Testis (tissue), 5 donors: ENCODE results near the gene FCRL6. TPM values are rescaled to one million over a fixed set of nuclear protein-coding genes. Genes with fewer than 3 reads are reported as not detected.

Source experiments
- DNase-seq: peaks from one replicate; pipeline ENCODE4 v3.0.0-alpha.2; 2019
- H3K27ac ChIP-seq, 2 donors: fragments of 200-600 bp; sonication (generic); one replicate each; pipeline ENCODE4 v1.5.1; 2019
- H3K27me3 ChIP-seq: fragments of 200-600 bp; sonication (generic); one replicate; pipeline ENCODE4 v1.5.1; 2019
- H3K36me3 ChIP-seq: fragments of 200-600 bp; sonication (generic); one replicate; pipeline ENCODE4 v1.5.1; 2017; ENCODE audit warnings: low read depth; ENCODE audit errors: missing control alignments
- H3K4me1 ChIP-seq: fragments of 200-600 bp; sonication (generic); one replicate; pipeline ENCODE4 v1.5.1; 2019
- H3K4me3 ChIP-seq, 2 donors: fragments of 200-600 bp; sonication (generic); one replicate each; pipeline ENCODE4 v1.5.1; 2017 to 2019
- H3K9me3 ChIP-seq: fragments of 200-600 bp; sonication (generic); one replicate; pipeline ENCODE4 v1.5.1; 2017
- POLR2A ChIP-seq: fragments of 450-650 bp; IDR thresholded peaks from one replicate; pipeline ENCODE4 v1.6.1; 2017; ENCODE audit warnings: antibody characterized with exemption, mild to moderate bottlenecking, moderate library complexity
- WGBS, 2 donors: methylation state at CpG; one replicate each; pipeline ENCODE4 v1.1.5; 2018; 5-methylcytosine and 5-hydroxymethylcytosine counted together
- intact Hi-C: fragments of 100-400 bp; cut with DNase I; formaldehyde crosslinking; loops from one replicate; pipeline ENCODE4 v1.15.1; 2023; ENCODE audit warnings: low total_unique reads
- long read RNA-seq, 2 donors: transcript quantifications; one replicate each; lab custom pipeline, GENCODE V29; 2026
- polyA plus RNA-seq: library from polyadenylated mRNA; stranded (reverse); fragments of 350-450 nt; fragmentation: Illumina TruSeq; extraction: RNeasy Lipid Tissue Mini Kit (QIAGEN cat#74804); gene quantifications from one replicate; pipeline ENCODE4 v1.2.3, GENCODE V29; 2014; ENCODE audit warnings: low read depth, low replicate concordance; ENCODE audit not compliant: insufficient read depth
- total RNA-seq, 2 donors: library from RNA; depleted of rRNA; stranded (reverse); fragments of >200 nt; gene quantifications; one replicate each; pipeline ENCODE4 v1.2.3, GENCODE V29; 2016
- TF ChIP-seq, protein P1 (sequence below), 3 experiments: fragments of 450-650 bp in 2 of 3; fragments of 200-600 bp in 1 of 3; sonication (generic) in 1 of 3; IDR thresholded peaks; one replicate each; pipeline ENCODE4 v1.5.1; 2016 to 2019; ENCODE audit warnings: antibody characterized with exemption in 3 of 3, mild to moderate bottlenecking in 2 of 3, moderate library complexity in 1 of 3

The FCRL6 gene, protein sequence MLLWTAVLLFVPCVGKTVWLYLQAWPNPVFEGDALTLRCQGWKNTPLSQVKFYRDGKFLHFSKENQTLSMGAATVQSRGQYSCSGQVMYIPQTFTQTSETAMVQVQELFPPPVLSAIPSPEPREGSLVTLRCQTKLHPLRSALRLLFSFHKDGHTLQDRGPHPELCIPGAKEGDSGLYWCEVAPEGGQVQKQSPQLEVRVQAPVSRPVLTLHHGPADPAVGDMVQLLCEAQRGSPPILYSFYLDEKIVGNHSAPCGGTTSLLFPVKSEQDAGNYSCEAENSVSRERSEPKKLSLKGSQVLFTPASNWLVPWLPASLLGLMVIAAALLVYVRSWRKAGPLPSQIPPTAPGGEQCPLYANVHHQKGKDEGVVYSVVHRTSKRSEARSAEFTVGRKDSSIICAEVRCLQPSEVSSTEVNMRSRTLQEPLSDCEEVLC
- under 1 TPM in 1 of 2 donors, not detected in 1; 0.56 TPM for total RNA-seq
- 1.3 TPM for polyA plus RNA-seq
- long read RNA-seq, donor 1 = 0 reads
- long read RNA-seq, donor 2 = 0 reads

DNA sequence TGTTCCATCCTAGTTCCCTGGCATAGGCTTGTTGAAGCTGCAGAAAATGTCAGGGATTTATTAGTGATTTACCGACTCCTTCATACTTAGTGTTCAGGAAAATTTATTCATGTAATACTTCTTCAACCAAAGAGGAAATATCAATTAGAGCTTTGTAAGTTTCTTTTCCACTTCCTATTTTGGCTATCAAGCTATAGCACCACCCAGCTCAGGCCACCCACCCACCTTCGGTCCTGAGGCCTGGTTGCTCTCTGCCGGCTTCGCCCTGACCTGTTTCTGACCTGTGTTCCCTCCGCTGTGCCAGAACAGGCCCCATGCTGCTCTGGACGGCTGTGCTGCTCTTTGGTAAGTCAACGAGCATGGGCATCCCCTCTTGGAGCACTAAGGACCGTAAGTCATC, at the start of gene FCRL6:
Gene FCRL6, plus strand, starts transcription at position 250 of the 400 bp plus-strand sequence. Its CDS starts 65 bp downstream, at position 315.
- TF ChIP-seq, protein P1, sequence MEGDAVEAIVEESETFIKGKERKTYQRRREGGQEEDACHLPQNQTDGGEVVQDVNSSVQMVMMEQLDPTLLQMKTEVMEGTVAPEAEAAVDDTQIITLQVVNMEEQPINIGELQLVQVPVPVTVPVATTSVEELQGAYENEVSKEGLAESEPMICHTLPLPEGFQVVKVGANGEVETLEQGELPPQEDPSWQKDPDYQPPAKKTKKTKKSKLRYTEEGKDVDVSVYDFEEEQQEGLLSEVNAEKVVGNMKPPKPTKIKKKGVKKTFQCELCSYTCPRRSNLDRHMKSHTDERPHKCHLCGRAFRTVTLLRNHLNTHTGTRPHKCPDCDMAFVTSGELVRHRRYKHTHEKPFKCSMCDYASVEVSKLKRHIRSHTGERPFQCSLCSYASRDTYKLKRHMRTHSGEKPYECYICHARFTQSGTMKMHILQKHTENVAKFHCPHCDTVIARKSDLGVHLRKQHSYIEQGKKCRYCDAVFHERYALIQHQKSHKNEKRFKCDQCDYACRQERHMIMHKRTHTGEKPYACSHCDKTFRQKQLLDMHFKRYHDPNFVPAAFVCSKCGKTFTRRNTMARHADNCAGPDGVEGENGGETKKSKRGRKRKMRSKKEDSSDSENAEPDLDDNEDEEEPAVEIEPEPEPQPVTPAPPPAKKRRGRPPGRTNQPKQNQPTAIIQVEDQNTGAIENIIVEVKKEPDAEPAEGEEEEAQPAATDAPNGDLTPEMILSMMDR (IDR thresholded peaks at IDR 0.05) = no peak
- TF ChIP-seq POLR2A = no peak
- Histone ChIP-seq H3K27ac (no peak within 1 kb of the TSS), H3K27me3 (no peaks in the 10 kb centered on the region), H3K4me1 (peaks cover 10% of the 10 kb centered on the region), H3K36me3 (no peaks in the 10 kb centered on the region), H3K9me3 (no peaks in the 10 kb centered on the region), H3K4me3 (no peak within 1 kb of the TSS)
- no peak for DNase-seq
- intact Hi-C loops = no loop called here
- WGBS, 2 donors = 74 to 81% methylated on average over 8 of the region's 8 CpGs

DNA sequence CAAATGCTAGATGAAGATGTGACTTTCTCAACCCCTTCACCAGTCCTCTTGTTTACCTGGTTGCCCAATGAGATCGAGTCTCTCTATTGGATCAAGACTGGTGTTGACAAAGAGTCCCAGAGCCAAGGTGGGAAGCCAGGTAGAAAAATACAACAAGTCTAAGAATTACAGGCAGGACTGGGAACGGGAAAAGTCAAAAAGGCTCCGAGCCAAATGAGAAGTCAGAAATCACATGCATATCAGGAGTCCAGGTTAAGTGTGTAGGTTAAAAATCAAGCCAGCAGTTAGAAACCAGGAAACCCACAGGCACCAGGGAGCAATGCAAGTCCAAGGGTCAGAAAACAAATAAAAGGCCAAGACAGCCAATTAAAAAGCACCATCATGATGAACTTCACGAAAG, 48.8 kb upstream of the FCRL6 start:
- Histone ChIP-seq H3K4me3 (no peak overlapping the region), H3K9me3 (no peaks in the 10 kb centered on the region), H3K27me3 (no peaks in the 10 kb centered on the region), H3K27ac (no peak overlapping the region), H3K36me3 (no peaks in the 10 kb centered on the region), H3K4me1 (no peaks in the 10 kb centered on the region)
- intact Hi-C loops = no loop called here
- no peak for DNase-seq
- no peak for TF ChIP-seq POLR2A
- TF ChIP-seq, protein P1 (IDR thresholded peaks at IDR 0.05) = no peak
- 89% methylated on average over 4 of the region's 4 CpGs for WGBS, 2 donors

DNA sequence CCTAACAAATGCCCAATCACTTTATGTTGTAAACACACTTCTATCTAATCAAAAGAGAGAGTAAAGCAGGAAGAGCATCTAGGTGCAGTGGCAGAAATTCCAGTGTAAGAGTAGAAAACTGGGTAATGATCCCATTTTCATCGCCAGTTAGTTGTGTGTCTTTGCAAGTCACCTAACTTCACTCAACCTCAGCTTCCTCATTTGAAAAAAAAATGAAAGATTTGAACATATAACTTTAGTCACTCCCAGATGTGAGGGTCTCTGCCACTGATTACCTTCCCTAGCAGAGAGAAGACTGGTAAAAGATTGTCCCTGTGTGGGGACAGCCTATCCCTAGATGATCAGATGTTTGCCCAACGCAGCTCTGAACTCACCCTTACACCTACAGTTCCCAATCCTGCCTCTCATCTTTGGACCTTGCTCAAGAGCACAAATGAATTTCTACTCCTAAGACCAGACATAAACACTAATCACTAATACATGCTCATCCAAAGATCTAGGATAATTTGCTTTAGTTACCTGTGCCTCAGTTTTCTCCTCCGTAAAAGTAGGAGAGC, 46.6 kb upstream of the FCRL6 start:
- WGBS, 2 donors = 90 to 96% methylated on average over 3 of the region's 3 CpGs
- H3K9me3 ChIP-seq = no peaks in the 10 kb centered on the region
- no peak overlapping the region for H3K27ac ChIP-seq
- H3K4me1 ChIP-seq = no peaks in the 10 kb centered on the region
- H3K27me3 ChIP-seq = no peaks in the 10 kb centered on the region
- no peaks in the 10 kb centered on the region for H3K36me3 ChIP-seq
- intact Hi-C loops = no loop called here
- TF ChIP-seq POLR2A = no peak
- TF ChIP-seq, protein P1 (IDR thresholded peaks at IDR 0.05) = no peak
- no peak for DNase-seq
- H3K4me3 ChIP-seq = no peak overlapping the region

DNA sequence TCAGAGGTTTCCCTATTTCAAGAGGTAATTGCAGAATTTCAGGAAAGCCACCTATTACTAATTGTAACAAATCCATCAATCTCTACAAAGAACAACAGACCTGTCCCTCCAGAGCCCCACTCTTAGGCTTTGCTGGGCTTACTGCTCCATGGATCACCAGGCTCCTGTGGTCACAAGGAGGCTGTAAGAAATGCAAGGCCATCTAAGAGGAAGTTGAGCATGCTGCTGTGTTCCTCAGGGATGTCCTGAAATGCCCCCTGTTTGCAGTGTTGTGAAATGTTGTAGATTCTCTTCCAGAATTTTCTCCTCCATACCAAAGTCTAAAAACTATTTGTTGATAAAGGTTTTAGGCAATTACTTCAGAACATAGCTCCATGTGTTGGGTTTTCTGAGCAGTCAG, 45.8 kb upstream of the FCRL6 start:
- Histone ChIP-seq H3K4me3 (no peak overlapping the region), H3K9me3 (no peaks in the 10 kb centered on the region), H3K27me3 (no peaks in the 10 kb centered on the region), H3K27ac (no peak overlapping the region), H3K4me1 (no peaks in the 10 kb centered on the region), H3K36me3 (no peaks in the 10 kb centered on the region)
- DNase-seq = no peak
- no peak for TF ChIP-seq POLR2A
- TF ChIP-seq, protein P1 (IDR thresholded peaks at IDR 0.05) = no peak
- intact Hi-C loops = no loop called here
